Loucy (cell line): ENCODE data around the gene GSS.

Experiments used
- H2AFZ ChIP-seq: fragments of 200-600 bp; sonication (generic); 2 replicates; pipeline ENCODE4 v1.6.0; 2016; ENCODE audit warnings: antibody characterized with exemption, mild to moderate bottlenecking, low read length, moderate library complexity
- H3F3A ChIP-seq: fragments of 200-600 bp; 2 replicates; pipeline ENCODE4 v1.6.0; 2016; ENCODE audit warnings: antibody characterized with exemption, low read depth, mild to moderate bottlenecking
- H3K27me3 ChIP-seq: fragments of 200-600 bp; sonication (generic); 2 replicates; pipeline ENCODE4 v1.6.1; 2014; ENCODE audit warnings: low read length, mild to moderate bottlenecking; ENCODE audit not compliant: insufficient read depth, poor library complexity, severe bottlenecking
- H3K36me3 ChIP-seq: fragments of 200-600 bp; sonication (generic); 2 replicates; pipeline ENCODE4 v1.6.1; 2016; ENCODE audit warnings: low read length; ENCODE audit not compliant: insufficient read depth
- H3K4me1 ChIP-seq: fragments of 200-600 bp; sonication (generic); 2 replicates; pipeline ENCODE4 v1.5.1; 2014; ENCODE audit warnings: low read length, mild to moderate bottlenecking; ENCODE audit not compliant: insufficient read depth, poor library complexity, severe bottlenecking
- H3K4me2 ChIP-seq: fragments of 200-600 bp; sonication (generic); 2 replicates; pipeline ENCODE4 v1.6.0; 2014; ENCODE audit warnings: antibody characterized with exemption, low read length, low read depth, mild to moderate bottlenecking; ENCODE audit not compliant: poor library complexity, severe bottlenecking
- H3K4me3 ChIP-seq: fragments of 200-600 bp; sonication (generic); 2 replicates; pipeline ENCODE4 v1.5.1; 2014; ENCODE audit warnings: low read length, mild to moderate bottlenecking, mixed read lengths; ENCODE audit not compliant: poor library complexity, severe bottlenecking
- H3K79me2 ChIP-seq: fragments of 200-600 bp; sonication (generic); 2 replicates; pipeline ENCODE4 v1.6.1; 2014; ENCODE audit warnings: low read length; ENCODE audit not compliant: insufficient read depth
- H3K9ac ChIP-seq: fragments of 200-600 bp; sonication (generic); 2 replicates; pipeline ENCODE4 v1.6.0; 2014; ENCODE audit warnings: mild to moderate bottlenecking, low read depth, low read length, moderate library complexity; ENCODE audit not compliant: poor library complexity, severe bottlenecking
- H3K9me2 ChIP-seq: fragments of 200-600 bp; sonication (generic); replicated peaks from 2 replicates; pipeline ENCODE4 v1.6.1; 2016; ENCODE audit warnings: low read depth, low read length, mixed read lengths
- H3K9me3 ChIP-seq: fragments of 200-600 bp; sonication (generic); 2 replicates; pipeline ENCODE4 v1.6.1; 2014; ENCODE audit warnings: mild to moderate bottlenecking, antibody characterized with exemption, low read length, low read depth; ENCODE audit not compliant: insufficient read depth
- H4K20me1 ChIP-seq: fragments of 200-600 bp; sonication (generic); 2 replicates; pipeline ENCODE4 v1.6.0; 2014; ENCODE audit warnings: antibody characterized with exemption, low read length, mild to moderate bottlenecking; ENCODE audit not compliant: insufficient read depth, poor library complexity, severe bottlenecking
- EZH2phosphoT487 ChIP-seq: fragments of 200-600 bp; IDR thresholded peaks from 2 replicates; pipeline ENCODE4 v1.6.1; 2018; ENCODE audit warnings: antibody characterized with exemption, mild to moderate bottlenecking, moderate library complexity, borderline replicate concordance
- TF ChIP-seq, protein P1 (sequence below): fragments of 200-600 bp; sonication (generic); conservative IDR thresholded peaks from 2 replicates; pipeline ENCODE4 v1.5.1; 2014; ENCODE audit warnings: mild to moderate bottlenecking, antibody characterized with exemption, low read length

GSS gene

DNA sequence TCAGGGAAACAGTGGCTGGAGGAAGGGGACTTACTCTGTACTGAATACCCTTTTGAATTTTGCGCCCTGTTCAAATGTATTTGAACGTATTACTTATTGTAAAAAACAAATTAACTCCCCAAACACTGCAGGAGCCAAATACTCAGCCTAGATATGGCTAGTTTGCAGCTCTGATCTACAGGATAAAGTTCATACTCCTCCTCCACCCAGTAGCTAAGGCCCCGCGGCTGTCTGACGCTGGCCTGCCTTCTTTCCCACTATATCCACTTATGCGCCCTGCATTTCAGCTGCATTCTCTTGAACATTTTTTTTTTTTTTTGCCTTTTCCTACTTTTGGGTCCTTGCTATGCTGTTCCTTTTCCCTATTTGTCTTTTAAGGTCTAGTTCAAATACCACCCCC lies 6.5 kb downstream of the GSS start:
- no peaks in the 10 kb centered on the region for H3F3A ChIP-seq
- no peaks in the 10 kb centered on the region for H3K9me2 ChIP-seq
- no peak overlapping the region for H3K4me3 ChIP-seq
- H2AFZ ChIP-seq = no peak overlapping the region
- H3K79me2 ChIP-seq = no peaks in the 10 kb centered on the region
- H3K9me3 ChIP-seq = no peaks in the 10 kb centered on the region
- H3K9ac ChIP-seq = no peak overlapping the region
- H4K20me1 ChIP-seq = no peaks in the 10 kb centered on the region
- no peaks in the 10 kb centered on the region for H3K4me1 ChIP-seq
- H3K4me2 ChIP-seq = no peak overlapping the region
- 0 out of 2 replicates have a peak, but pooled peaks cover 1% of the 10 kb centered on the region for H3K36me3 ChIP-seq
- TF ChIP-seq, protein P1, sequence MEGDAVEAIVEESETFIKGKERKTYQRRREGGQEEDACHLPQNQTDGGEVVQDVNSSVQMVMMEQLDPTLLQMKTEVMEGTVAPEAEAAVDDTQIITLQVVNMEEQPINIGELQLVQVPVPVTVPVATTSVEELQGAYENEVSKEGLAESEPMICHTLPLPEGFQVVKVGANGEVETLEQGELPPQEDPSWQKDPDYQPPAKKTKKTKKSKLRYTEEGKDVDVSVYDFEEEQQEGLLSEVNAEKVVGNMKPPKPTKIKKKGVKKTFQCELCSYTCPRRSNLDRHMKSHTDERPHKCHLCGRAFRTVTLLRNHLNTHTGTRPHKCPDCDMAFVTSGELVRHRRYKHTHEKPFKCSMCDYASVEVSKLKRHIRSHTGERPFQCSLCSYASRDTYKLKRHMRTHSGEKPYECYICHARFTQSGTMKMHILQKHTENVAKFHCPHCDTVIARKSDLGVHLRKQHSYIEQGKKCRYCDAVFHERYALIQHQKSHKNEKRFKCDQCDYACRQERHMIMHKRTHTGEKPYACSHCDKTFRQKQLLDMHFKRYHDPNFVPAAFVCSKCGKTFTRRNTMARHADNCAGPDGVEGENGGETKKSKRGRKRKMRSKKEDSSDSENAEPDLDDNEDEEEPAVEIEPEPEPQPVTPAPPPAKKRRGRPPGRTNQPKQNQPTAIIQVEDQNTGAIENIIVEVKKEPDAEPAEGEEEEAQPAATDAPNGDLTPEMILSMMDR = no peak
- no peak for TF ChIP-seq EZH2phosphoT487
- no peaks in the 10 kb centered on the region for H3K27me3 ChIP-seq

DNA sequence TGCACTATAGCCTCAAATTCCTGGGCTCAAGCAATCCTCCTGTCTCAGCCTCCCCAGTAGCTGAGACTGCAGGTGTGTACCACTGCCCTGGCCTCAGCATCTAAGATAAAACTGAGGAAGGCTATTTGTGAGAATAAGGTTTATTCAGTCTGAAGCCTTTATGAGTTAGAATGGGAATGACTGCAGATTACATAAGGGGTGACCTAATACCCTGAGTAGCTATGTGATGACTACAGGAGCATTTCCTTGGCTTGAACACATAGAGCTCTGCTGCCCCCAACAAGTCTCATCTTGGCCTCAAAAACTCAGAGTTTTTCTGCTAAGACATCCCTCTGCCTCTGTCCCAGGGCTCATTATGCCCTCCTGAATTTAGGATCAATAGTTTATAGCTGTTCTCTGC lies 7.6 kb downstream of the GSS start:
- H3K9ac ChIP-seq = no peak overlapping the region
- H3K79me2 ChIP-seq = no peaks in the 10 kb centered on the region
- no peaks in the 10 kb centered on the region for H3K27me3 ChIP-seq
- no peak overlapping the region for H3K4me3 ChIP-seq
- H3K9me3 ChIP-seq = no peaks in the 10 kb centered on the region
- no peaks in the 10 kb centered on the region for H3F3A ChIP-seq
- H3K4me1 ChIP-seq = no peaks in the 10 kb centered on the region
- H2AFZ ChIP-seq = no peak overlapping the region
- 0 out of 2 replicates have a peak, but pooled peaks cover 3% of the 10 kb centered on the region for H3K36me3 ChIP-seq
- no peaks in the 10 kb centered on the region for H3K9me2 ChIP-seq
- H3K4me2 ChIP-seq = no peak overlapping the region
- TF ChIP-seq EZH2phosphoT487 = no peak
- TF ChIP-seq, protein P1 = no peak
- H4K20me1 ChIP-seq = no peaks in the 10 kb centered on the region

DNA sequence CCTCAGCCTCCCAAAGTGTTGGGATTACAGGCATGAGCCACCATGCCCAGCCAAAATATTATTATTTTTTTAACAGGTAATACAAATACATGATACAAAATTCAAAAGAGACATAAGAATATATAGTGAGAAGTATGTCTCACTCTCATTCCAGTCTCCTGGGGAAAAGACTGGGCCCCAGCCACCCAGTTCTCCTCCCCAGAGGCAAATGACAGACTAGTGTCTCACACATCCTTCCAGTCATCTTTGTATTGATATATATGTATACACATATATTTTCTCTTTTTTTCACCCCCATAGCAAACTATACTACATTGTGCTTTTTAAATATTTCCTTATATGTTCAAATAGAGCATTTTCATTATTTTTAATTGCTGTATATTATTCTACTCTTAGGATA lies 8.3 kb downstream of the GSS start:
- Histone ChIP-seq H3K27me3 (no peaks in the 10 kb centered on the region), H3F3A (no peaks in the 10 kb centered on the region), H3K4me2 (no peak overlapping the region), H3K79me2 (no peaks in the 10 kb centered on the region), H4K20me1 (no peaks in the 10 kb centered on the region), H3K9me3 (no peaks in the 10 kb centered on the region), H3K4me1 (no peaks in the 10 kb centered on the region), H3K9me2 (no peaks in the 10 kb centered on the region), H2AFZ (no peak overlapping the region), H3K9ac (no peak overlapping the region), H3K4me3 (no peak overlapping the region), H3K36me3 (peaks cover 10% of the 10 kb centered on the region; the same call in 1 of the 2 replicates)
- no peak for TF ChIP-seq EZH2phosphoT487
- TF ChIP-seq, protein P1 = no peak
